Ascending aorta (tissue), 2 donors: ENCODE measurements around the gene ANTXR1. TPM values are rescaled to one million over a fixed set of nuclear protein-coding genes. Genes with fewer than 3 reads are reported as not detected.

Experiments
- DNase-seq, 2 donors: peaks; one replicate each; pipeline ENCODE4 v3.0.0-alpha.2; 2019; ENCODE audit warnings: low spot score in 2 of 2
- H3K27ac ChIP-seq, 2 donors: fragments of 200-600 bp; sonication (generic); one replicate each; pipeline ENCODE4 v1.5.1; 2016 to 2017; ENCODE audit warnings: mild to moderate bottlenecking in 1 of 2
- H3K27me3 ChIP-seq: fragments of 200-600 bp; sonication (generic); one replicate; pipeline ENCODE4 v1.5.1; 2017
- H3K36me3 ChIP-seq, 2 donors: fragments of 200-600 bp; sonication (generic); one replicate each; pipeline ENCODE4 v1.5.1; 2016
- H3K4me1 ChIP-seq, 2 donors: fragments of 200-600 bp; sonication (generic); one replicate each; pipeline ENCODE4 v1.5.1; 2016 to 2017; ENCODE audit warnings: mild to moderate bottlenecking in 1 of 2
- H3K4me3 ChIP-seq, 2 donors: fragments of 200-600 bp; sonication (generic); one replicate each; pipeline ENCODE4 v1.5.1; 2016 to 2017; ENCODE audit warnings: mild to moderate bottlenecking in 1 of 2
- H3K9me3 ChIP-seq, 2 donors: fragments of 200-600 bp; sonication (generic); one replicate each; pipeline ENCODE4 v1.5.1; 2016
- CTCF ChIP-seq, 3 experiments: fragments of 200-600 bp in 2 of 3; fragments of 450-650 bp in 1 of 3; sonication (generic) in 2 of 3; IDR thresholded peaks; one replicate each; pipeline ENCODE4 v1.5.1; 2016 to 2019; ENCODE audit warnings: antibody characterized with exemption in 3 of 3, mild to moderate bottlenecking in 1 of 3, moderate library complexity in 1 of 3
- intact Hi-C: fragments of 100-400 bp; cut with DNase I; formaldehyde crosslinking; loops from one replicate; pipeline ENCODE4 v1.15.1; 2023
- total RNA-seq: library from RNA; depleted of rRNA; stranded (reverse); fragments of >200 nt; gene quantifications from one replicate; pipeline ENCODE4 v1.1.0, GENCODE V29; 2016

Gene ANTXR1
- total RNA-seq, 1 donor from 2014 or later = 90.3 TPM

GRCh38 chr2:69034845-69035244 is 21.9 kb downstream of the ANTXR1 start:
- H3K27ac ChIP-seq = no peak overlapping the region
- no peaks in the 10 kb centered on the region for H3K36me3 ChIP-seq
- intact Hi-C loops = no loop called here
- no peak for TF ChIP-seq CTCF (IDR thresholded peaks at IDR 0.05)
- no peaks in the 10 kb centered on the region for H3K27me3 ChIP-seq
- peaks cover 3 to 31% of the 10 kb centered on the region in 2 donors for H3K4me1 ChIP-seq
- H3K9me3 ChIP-seq = no peaks in the 10 kb centered on the region
- DNase-seq = no peak
- no peak overlapping the region for H3K4me3 ChIP-seq

- intact Hi-C loops = no loop called here
- H3K36me3 ChIP-seq = peaks cover 3 to 6% of the 10 kb centered on the region in 2 donors
- peaks cover 3 to 37% of the 10 kb centered on the region in 2 donors for H3K4me1 ChIP-seq
- no peaks in the 10 kb centered on the region for H3K9me3 ChIP-seq
- H3K27ac ChIP-seq = no peak overlapping the region
- no peak for DNase-seq
- no peaks in the 10 kb centered on the region for H3K27me3 ChIP-seq
- H3K4me3 ChIP-seq = no peak overlapping the region
- TF ChIP-seq CTCF (IDR thresholded peaks at IDR 0.05) = no peak
Measured at GRCh38 chr2:69036926-69037325, 23.9 kb downstream of the ANTXR1 start.

GRCh38 chr2:69041214-69041613 is 28.2 kb downstream of the ANTXR1 start:
- intact Hi-C loops = no loop called here
- Histone ChIP-seq H3K27me3 (no peaks in the 10 kb centered on the region), H3K27ac (peak overlapping the region; percentile 36 to 49), H3K4me3 (no peak overlapping the region), H3K4me1 (peaks cover 0 to 21% of the 10 kb centered on the region in 2 donors), H3K9me3 (no peaks in the 10 kb centered on the region), H3K36me3 (peaks cover 7 to 18% of the 10 kb centered on the region in 2 donors)
- no peak for TF ChIP-seq CTCF (IDR thresholded peaks at IDR 0.05)
- no peak for DNase-seq

- intact Hi-C loops = no loop called here
- Histone ChIP-seq H3K27ac (peak overlapping the region; percentile 5 to 67), H3K4me1 (peaks cover 2 to 29% of the 10 kb centered on the region in 2 donors), H3K4me3 (no peak overlapping the region), H3K36me3 (peaks cover 7 to 18% of the 10 kb centered on the region in 2 donors), H3K27me3 (no peaks in the 10 kb centered on the region), H3K9me3 (no peaks in the 10 kb centered on the region)
- no peak for TF ChIP-seq CTCF (IDR thresholded peaks at IDR 0.05)
- DNase-seq = no peak
Measured at GRCh38 chr2:69043736-69044400, 30.9 kb downstream of the ANTXR1 start.

- no peaks in the 10 kb centered on the region for H3K9me3 ChIP-seq
- H3K4me3 ChIP-seq = no peak overlapping the region
- H3K4me1 ChIP-seq = peaks cover 2 to 18% of the 10 kb centered on the region in 2 donors
- H3K27ac ChIP-seq = peak overlapping the region; percentile 63 to 67
- no peak for TF ChIP-seq CTCF (IDR thresholded peaks at IDR 0.05)
- no peaks in the 10 kb centered on the region for H3K27me3 ChIP-seq
- intact Hi-C loops = no loop called here
- H3K36me3 ChIP-seq = peaks cover 7 to 13% of the 10 kb centered on the region in 2 donors
- DNase-seq = no peak
Measured at GRCh38 chr2:69046221-69046662, 33.3 kb downstream of the ANTXR1 start.
